ENCODE results near the gene IMPG1.

The IMPG1 gene

DNA sequence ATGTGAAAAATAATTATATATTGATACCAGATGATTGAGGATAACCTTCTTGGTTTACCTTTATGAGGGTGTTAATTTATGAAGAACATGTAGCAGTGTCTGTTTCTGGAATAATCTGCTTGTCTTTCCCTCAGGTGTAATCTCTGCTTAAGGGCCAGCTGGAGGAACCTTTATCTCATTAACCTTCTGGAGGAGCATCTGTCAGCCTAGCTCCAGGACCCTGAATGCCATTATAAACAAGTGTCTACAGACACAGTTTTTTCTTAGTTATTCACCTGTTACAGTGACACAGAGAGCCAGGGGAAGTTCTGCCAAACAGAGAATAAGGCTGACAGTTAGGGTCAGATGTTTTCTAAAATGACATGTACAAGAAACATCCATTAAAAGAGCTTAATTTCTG is at the start of gene IMPG1:
IMPG1 (minus strand) TSS at position 101 of the 400 bp plus-strand sequence. CDS start 174 bp downstream, outside the sequence.
- DNase-seq = no peak

- no peak for DNase-seq
Measured at GRCh38 chr6:76120302-76120701, 47.8 kb upstream of the IMPG1 start.

DNA sequence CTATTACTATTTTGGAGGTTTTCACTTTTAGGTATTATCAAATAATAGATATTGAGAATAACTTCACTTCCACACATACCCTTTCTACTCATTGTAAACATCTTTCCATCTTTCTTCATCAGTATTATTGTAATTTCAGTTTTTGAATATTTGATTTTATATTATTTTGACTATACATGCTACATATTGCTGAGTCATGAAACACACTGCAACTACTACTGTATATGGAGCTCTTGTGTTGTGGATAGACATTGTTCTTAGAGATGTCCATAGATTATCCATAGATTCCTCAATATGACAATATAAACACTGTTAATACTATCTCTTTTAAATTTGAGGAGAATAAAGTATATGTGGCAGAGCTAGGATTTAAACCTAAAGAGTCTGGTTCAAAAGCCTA is 819 bp upstream of the IMPG1 start:
- DNase-seq = no peak

DNA sequence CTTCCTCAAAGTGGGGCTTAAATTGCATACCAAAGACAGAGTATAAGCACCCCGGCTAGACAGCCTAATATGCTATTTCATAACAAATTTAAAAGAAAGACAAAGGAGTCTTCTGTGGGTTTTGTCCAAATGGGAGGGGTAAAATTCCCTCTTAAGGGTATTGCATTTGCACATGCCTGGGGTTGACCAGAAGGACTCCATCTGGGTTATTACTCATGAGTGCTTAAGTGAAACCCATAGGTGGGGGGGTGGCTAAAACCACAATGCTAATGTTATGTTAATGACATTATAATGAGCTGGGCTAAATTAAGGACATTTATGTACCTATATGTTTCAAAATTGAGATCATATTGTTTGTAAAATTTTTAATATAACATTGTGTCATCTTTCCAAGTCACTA is 15.0 kb downstream of the IMPG1 start:
- no peak for DNase-seq

DNA sequence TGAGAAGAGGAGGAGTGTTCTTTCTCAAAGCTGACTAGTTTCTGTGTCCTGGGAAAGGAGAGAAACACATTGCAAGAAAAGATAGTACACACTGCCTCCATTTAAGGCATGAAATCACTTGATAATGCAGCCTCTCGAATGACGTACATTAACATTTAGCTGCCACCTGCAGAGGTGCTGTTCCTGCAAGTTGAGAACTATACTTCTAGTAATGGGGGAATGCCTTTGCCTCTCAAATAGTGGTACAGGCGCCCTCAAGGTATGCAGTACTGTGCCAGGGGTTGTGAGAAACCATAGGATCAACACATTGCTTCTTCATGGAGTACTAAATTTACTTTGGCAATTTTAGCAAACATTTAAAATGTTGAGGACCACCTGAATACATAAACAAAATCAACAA is 20.1 kb downstream of the IMPG1 start:
- DNase-seq = no peak

GRCh38 chr6:76043690-76044089 is 28.8 kb downstream of the IMPG1 start:
- DNase-seq = no peak

- no peak for DNase-seq
Measured at GRCh38 chr6:76035713-76036112, 36.7 kb downstream of the IMPG1 start.

GRCh38 chr6:76026101-76026500 is 46.4 kb downstream of the IMPG1 start:
- DNase-seq = no peak

DNA sequence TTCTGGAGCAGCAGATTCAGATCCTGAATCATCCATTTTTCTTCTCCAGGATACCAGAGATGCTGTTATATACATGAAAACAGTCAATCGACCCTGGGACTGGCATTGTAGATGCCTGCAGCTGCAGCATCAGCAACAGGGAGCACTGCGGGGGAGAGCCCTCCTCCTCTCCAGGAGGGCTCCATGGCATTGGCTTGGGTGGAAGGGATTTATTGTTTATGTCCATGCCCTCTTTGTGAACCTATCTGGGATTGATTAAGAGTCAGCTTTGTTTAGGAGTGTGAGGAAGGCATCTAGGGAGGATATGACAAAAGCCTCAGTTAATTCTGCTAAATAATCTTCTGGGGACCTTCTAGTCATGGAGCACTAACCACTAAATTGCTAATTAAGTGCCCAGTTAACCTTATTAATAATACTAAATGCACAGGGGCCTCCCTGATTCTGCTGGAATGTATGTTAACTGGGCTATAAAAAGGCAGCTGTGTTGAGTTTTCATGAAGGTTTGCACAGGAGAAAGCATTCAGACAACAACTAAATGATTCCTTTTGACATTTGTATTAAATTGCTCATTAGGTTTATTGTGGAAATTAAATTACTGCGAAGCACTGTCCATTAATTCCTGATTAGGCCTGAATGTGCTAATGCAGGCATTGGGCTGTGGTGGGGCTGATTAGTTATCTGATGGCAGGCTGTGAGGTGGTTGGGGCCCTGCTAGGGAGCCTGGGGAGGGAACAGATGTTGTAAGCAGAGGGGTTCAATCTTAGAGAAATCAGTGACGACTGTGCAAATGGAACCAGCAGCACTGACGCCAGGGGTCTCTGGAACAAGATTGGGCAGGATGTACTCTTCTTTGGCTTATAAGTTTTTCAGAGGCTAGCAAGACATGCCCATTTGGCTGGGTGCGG is 57.6 kb downstream of the IMPG1 start:
- DNase-seq = no peak

DNA sequence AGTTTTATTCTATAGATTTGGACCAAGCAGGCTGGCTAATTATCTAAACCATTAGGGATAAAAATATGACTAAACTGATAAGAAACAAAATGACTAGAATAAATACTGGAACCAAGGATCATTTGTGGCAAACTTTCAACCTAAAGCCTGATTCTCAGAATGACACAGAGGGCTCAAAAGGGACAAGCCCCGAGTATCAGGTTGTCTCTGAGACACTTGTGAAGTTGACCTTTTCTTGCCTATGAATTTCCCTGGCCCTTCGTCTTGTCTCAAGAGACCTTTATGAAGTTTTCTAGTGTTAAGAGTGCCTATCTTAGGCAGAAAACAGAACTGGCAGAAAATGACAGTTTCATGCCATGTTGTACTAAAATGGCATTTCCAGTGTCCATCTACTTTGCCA is 68.3 kb downstream of the IMPG1 start:
- DNase-seq = no peak

GRCh38 chr6:76003686-76004085 is 68.8 kb downstream of the IMPG1 start:
- DNase-seq = no peak

- DNase-seq = no peak
Measured at GRCh38 chr6:76003113-76003512, 69.3 kb downstream of the IMPG1 start.

DNA sequence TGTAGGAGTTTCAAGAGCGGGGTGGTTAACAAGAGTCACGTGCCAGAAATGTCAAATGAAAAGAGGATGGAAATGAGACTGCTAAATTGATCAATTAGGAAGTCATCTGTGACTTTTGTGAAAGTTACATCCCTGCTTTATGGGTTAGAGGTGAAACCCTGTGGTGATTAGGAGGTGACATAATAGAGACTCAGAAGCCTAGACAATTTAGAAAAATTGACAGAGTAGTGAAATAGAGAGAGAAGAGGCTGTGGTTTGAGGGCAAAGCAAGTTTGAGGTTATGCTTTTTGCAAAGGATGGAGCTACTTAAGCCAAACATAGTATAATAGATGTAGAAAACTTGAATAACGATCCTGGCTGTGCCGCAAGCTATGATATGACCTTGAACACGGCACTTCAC is 71.8 kb downstream of the IMPG1 start:
- no peak for DNase-seq

DNA sequence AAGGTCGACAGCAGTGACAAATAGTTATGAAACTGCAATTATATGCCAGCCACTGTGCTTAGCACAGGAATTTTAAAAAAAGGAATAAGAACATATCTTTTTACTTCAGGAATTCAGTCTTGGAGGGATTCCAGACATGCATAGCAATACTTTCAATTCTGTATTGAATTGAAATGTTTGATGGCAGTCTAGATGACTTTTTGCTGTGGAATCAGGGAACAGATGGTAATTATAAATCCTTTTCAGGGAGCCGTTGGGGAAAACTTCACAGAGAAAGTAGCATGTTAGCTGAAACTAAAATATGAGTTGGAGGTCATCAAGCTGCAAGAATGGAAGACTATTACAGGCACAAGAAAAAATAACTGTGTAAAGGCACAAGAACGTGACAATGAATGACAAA is 74.8 kb downstream of the IMPG1 start:
- DNase-seq = no peak

DNA sequence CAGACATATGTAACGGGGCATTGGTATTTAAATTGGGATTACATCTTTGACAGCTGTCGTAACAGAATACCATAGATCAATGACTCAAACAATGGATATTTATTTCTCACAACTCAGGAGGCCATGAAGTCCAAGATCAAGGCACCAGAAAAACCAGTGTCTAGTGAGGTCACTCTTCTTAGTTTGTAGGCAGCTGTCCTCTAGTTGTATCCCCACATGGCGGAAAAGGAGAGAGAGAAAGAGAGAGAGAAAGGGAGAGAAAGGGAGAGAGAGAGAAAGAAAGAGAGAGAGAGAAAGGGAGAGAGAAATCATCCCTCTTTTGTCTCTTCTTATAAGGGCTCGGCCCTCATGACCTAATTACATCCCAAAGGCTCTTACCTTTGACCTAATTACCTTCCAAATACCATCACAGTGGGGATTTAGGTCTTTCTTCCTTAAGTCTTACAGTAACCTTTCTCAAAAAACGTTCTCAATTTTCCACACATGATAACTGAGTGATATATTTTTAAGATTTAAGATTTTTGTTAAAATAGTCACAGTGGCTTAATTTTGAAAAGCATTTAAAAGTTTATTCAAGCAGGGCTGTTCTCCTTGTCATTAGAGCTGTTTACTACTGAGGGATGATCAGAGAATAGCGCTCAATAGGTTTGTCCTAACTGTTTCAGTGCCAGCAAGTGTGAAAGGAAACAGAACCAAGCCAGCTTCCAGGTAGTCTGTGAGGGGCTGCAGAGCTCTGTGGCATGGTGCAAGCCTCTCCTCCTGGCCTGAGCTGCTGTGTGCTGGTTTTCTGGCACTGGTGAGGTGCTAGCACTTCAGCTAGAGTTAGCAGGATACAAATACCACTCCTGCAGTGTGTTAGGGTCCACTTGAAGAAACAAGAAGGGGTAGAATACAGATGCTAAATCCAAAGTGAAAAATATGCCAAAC is 79.0 kb downstream of the IMPG1 start:
- no peak for DNase-seq

GRCh38 chr6:75991941-75992340 is 80.5 kb downstream of the IMPG1 start:
- no peak for DNase-seq

DNA sequence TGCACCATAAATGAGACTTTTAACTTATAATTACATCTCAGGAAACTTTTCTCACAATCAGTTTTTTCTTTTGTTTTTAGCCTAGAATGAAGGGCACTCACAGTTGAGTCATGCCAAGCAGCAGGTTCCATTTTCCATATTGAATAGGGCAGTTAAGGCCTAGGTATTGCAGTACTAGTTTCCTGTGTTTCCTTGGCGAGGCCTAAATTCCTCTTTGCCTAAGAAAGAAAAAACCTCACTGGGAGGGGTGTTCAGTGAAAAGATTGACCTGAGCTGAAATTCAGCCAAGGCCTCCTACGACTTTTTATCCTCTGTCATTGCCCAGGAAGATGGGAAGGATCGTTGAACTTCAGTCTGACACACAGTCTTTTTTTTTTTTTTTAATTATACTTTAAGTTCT is 85.5 kb downstream of the IMPG1 start:
- DNase-seq = no peak

GRCh38 chr6:75975904-75976303 is 96.6 kb downstream of the IMPG1 start:
- DNase-seq = no peak

DNA sequence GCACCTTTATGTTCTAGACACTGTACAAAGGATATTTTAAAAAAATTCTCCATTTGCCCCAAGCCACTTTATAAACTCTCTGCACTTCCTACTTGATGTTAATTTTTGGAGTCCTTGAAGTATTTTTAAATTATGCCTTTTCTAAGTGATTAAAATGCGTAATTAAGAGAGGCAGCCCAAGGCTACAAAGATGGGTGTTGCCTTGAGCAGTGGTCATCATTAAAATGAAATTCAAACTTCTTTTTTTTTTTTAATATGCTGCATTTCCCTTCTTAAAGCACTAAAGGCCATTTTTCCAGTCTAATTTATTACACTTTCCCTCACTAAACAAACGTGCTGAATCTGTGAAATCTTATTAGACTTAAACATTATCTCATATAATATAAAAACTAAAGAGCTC is 102.4 kb downstream of the IMPG1 start:
- DNase-seq = no peak

DNA sequence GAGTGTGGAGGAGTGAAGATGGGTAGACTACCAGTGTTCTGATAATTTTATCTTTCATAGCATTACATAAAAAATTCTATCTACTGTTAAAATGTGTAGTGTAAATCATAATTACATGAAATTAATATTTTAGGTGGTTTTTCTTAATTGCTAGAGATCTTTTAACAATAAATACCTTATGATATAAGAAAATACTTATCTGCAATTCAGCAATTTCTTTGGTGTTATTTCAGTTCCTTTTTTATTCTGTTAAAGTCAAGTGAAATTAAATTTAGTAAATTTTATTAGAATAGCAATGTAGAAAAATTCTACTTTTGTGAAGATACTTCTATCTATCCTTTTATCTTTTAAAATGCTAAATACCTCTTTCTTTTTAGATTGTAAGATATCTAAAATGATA is 104.3 kb downstream of the IMPG1 start:
- DNase-seq = no peak

- DNase-seq = no peak
Measured at GRCh38 chr6:75963569-75963968, 108.9 kb downstream of the IMPG1 start.

- no peak for DNase-seq
Measured at GRCh38 chr6:75952128-75952527, 120.3 kb downstream of the IMPG1 start.

- no peak for DNase-seq
Measured at GRCh38 chr6:75947935-75948334, 124.5 kb downstream of the IMPG1 start.

Measured in CD4-positive, alpha-beta T cell treated with Interleukin-1 beta for 1 hour (primary cell).